Nephron progenitor cell (in vitro differentiated cells): Measurements from ENCODE around the gene ENO2.

Experiments
- DNase-seq: peaks from one replicate; pipeline ENCODE4 v3.0.0; 2021
- H3K27ac Mint-ChIP-seq: 2 replicates; pipeline ENCODE4 v1.8.0; 2021; ENCODE audit warnings: mild to moderate bottlenecking, moderate library complexity, mixed read lengths
- H3K27me3 Mint-ChIP-seq: 2 replicates; pipeline ENCODE4 v1.8.0; 2021; ENCODE audit warnings: mild to moderate bottlenecking, low read depth, mixed read lengths; ENCODE audit not compliant: poor library complexity
- H3K36me3 Mint-ChIP-seq: 2 replicates; pipeline ENCODE4 v1.8.0; 2021; ENCODE audit warnings: low read depth, mixed read lengths
- H3K4me1 Mint-ChIP-seq: 2 replicates; pipeline ENCODE4 v1.8.0; 2021; ENCODE audit warnings: mixed read lengths
- H3K4me3 Mint-ChIP-seq: 2 replicates; pipeline ENCODE4 v1.8.0; 2021; ENCODE audit warnings: mild to moderate bottlenecking, moderate library complexity, mixed read lengths
- H3K9me3 Mint-ChIP-seq: 2 replicates; pipeline ENCODE4 v1.8.0; 2021; ENCODE audit warnings: mild to moderate bottlenecking, moderate library complexity, mixed read lengths
- TF ChIP-seq, protein P1 (sequence below): fragments of 200-600 bp; sonication (generic); IDR thresholded peaks from 2 replicates; pipeline ENCODE4 v1.5.0; 2021; ENCODE audit warnings: antibody characterized with exemption

ENO2 gene

DNA sequence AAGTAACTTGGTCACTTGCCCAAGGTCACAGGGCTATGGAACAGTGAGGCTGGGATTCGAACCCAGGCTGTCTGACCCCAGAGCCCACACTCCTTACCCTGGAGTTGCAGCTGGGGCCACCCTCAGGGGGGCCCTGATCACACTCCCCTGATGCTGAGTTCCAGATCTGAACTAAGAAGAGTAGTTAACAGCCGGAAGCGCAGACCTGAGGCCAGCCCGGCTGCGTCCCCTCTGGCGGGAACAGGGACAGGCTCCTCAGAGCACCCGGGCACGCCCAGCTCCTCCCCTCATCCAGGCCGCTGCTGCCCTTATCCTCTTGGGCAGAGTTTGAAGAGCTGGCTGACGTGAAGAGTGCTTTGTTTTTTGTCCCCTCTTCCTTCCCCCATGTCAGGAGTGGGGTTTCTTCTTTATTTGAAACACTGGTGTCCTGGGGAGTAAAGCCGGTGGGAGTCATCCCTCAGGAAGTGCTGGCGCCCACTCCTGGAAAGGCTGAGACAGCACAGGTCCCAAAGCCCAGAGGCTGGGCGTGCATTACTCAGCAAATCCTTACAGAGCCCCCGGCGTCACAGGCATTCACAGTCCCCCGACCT is 47.4 kb downstream of the ENO2 start:
- Mint-ChIP-seq H3K4me3 (peak overlapping the region; percentile 77), H3K27ac (peak overlapping the region; percentile 98), H3K36me3 (peaks cover 17% of the 10 kb centered on the region), H3K4me1 (peaks cover 55% of the 10 kb centered on the region), H3K9me3 (no peaks in the 10 kb centered on the region), H3K27me3 (peaks cover 2% of the 10 kb centered on the region)
- TF ChIP-seq, protein P1, sequence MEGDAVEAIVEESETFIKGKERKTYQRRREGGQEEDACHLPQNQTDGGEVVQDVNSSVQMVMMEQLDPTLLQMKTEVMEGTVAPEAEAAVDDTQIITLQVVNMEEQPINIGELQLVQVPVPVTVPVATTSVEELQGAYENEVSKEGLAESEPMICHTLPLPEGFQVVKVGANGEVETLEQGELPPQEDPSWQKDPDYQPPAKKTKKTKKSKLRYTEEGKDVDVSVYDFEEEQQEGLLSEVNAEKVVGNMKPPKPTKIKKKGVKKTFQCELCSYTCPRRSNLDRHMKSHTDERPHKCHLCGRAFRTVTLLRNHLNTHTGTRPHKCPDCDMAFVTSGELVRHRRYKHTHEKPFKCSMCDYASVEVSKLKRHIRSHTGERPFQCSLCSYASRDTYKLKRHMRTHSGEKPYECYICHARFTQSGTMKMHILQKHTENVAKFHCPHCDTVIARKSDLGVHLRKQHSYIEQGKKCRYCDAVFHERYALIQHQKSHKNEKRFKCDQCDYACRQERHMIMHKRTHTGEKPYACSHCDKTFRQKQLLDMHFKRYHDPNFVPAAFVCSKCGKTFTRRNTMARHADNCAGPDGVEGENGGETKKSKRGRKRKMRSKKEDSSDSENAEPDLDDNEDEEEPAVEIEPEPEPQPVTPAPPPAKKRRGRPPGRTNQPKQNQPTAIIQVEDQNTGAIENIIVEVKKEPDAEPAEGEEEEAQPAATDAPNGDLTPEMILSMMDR: peak; percentile 52
- peak; percentile 66 for DNase-seq

DNA sequence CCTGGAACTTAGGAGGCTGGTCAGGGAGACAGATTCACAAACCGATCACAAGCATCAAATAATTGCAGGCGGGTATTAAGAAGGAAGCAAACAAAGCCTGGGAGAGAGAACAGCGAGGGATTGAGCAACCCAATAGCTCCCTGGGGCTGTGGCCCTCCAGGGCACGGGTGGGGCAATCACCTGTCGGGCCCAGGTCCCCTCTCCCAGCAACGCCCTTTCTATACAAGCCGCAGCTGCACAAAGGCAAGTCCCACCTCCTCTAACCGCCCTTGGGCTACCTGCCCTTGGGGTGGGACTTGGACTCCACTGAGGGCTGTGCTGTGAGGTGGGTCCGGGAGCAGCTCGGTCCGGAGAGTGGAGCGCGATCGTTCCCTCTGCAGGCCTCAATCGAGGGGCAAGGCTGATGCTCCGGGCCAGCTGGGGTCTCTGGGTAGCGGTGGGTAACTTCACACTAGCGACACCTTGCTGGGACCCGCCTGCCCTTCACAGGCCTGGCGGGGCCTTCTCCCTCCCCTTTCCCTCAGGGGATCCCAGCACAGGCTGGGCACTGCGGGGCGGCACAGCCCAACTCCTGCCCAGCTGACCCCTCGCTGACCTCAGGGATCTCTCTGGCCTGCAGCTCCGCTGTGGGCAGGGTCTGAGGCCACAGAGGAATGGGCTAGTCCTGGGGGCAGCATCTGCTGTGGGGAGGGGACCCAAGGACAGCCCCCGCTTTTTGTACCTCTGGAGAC is 48.1 kb downstream of the ENO2 start:
- H3K4me3 Mint-ChIP-seq: peak overlapping the region; percentile 77
- H3K36me3 Mint-ChIP-seq: peaks cover 21% of the 10 kb centered on the region
- H3K4me1 Mint-ChIP-seq: peaks cover 49% of the 10 kb centered on the region
- TF ChIP-seq, protein P1: no peak
- H3K27ac Mint-ChIP-seq: peak overlapping the region; percentile 98
- no peak for DNase-seq
- peaks cover 2% of the 10 kb centered on the region for H3K27me3 Mint-ChIP-seq
- no peaks in the 10 kb centered on the region for H3K9me3 Mint-ChIP-seq

DNA sequence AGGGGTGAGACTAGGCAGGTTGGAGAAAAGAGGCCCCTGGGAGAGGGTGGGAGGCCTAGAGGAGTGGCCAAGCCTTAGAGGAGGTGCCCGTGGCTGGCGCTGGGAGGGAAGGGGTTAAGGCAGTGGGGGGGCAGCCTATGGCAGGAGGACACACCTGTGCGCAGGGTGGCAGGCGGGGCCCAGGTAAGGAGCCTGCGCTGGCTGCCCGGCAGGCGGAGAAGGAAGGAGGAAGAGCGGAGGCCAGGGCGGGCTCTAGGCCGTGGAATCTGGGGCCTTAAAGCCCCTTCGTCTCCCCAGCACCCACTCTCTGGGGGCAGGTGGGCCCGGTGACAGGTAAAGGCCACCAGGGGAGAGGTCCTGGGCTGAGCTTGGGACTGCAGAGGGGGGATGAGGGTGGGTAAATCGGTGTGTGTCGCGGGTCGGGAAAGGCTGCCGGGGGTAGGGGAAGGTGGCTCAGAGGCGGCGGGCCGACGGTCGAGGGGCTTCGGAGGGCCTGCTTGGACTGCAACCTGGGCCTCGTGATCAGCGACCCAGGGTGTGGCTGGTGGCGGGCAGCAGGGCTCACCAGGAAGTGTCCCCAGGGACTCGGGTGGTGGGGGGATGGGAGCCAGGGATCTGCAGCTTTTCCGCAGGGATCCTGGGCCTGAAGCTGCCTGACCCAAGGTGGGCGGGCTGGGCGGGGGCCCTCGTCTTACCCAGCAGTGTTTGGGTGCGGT is 48.8 kb downstream of the ENO2 start:
- Mint-ChIP-seq H3K27me3 (no peaks in the 10 kb centered on the region), H3K4me1 (peaks cover 49% of the 10 kb centered on the region), H3K27ac (no peak overlapping the region), H3K36me3 (peaks cover 28% of the 10 kb centered on the region), H3K4me3 (no peak overlapping the region), H3K9me3 (no peaks in the 10 kb centered on the region)
- TF ChIP-seq, protein P1: no peak
- no peak for DNase-seq

DNA sequence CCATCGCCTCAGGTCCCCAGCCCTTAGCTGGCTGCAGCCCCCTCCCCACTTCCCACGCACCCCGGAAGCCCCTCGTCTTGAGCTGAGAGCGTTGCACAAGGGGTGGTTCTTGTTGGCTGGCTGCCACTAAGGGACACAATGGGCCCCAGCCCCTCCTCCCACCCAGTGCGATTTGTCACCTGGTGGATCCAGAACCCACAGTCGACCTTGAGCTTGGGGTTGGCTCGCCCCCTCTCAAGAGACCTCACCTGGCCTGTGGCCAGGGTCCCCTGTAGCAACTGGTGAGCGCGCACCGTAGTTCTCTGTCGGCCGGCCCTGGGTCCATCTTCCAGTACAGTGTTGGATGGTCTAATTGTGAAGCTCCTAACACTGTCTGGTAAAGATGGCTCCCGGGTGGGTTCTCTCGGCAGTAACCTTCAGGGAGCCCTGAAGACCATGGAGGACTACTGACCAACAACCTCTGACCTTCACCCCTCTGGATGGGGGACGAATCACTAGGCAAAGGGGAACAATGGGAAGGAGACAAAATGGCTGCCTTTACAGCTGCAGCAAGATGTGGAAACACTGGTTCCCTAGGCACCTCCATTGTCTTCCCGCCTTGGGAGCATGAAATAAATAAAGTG is 49.5 kb downstream of the ENO2 start:
- Mint-ChIP-seq H3K4me3 (no peak overlapping the region), H3K36me3 (peaks cover 35% of the 10 kb centered on the region), H3K9me3 (no peaks in the 10 kb centered on the region), H3K27me3 (no peaks in the 10 kb centered on the region), H3K27ac (no peak overlapping the region), H3K4me1 (peaks cover 48% of the 10 kb centered on the region)
- TF ChIP-seq, protein P1: no peak
- no peak for DNase-seq

DNA sequence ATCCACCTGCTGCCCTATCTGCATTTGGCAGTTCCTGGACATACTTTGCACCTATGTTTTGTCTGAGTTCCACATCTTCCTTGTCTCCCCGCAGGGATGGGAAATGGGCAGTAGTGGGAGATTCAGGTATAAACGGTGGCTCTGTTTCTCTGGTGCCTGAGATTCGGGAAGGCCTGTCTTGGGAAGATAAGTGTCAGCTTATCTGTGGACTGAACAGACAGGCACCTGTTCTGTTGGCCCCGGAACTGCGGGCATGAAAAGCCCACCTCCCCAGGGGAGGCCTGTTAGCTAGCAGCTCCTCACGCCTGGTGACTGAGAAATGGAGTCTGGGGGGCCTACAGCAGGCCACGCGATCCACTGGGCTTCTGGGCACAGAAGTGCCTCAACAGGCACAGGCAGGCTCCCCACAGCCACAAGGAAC is 50.2 kb downstream of the ENO2 start:
- no peak for DNase-seq
- Mint-ChIP-seq H3K9me3 (no peaks in the 10 kb centered on the region), H3K36me3 (peaks cover 39% of the 10 kb centered on the region), H3K4me1 (peaks cover 48% of the 10 kb centered on the region), H3K4me3 (no peak overlapping the region), H3K27me3 (no peaks in the 10 kb centered on the region), H3K27ac (peak overlapping the region; percentile 85)
- TF ChIP-seq, protein P1: no peak
